NCI-H2196 treated with DMSO at 0.1 percent for 48 hours (cell line): ENCODE data around the gene NEK7.
"Not testable (repeated sequence)": the region's sequence is repeated elsewhere in the genome, so short reads cannot be mapped to it uniquely, and the experiment has no call there.

Source experiments
- DNase-seq: peaks from one replicate; lab custom pipeline; 2025; ENCODE audit not compliant: unreplicated experiment; lab: John Stamatoyannopoulos, UW

The NEK7 gene

GRCh38 chr1:198156745-198157240, at the start of gene NEK7:
NEK7 (plus strand) TSS chr1:198156998; CDS start chr1:198232581, 75,583 bp downstream.
- peak; percentile 64 for DNase-seq

- DNase-seq = no peak
Measured at GRCh38 chr1:198107091-198107501, 49.7 kb upstream of the NEK7 start.

GRCh38 chr1:198108636-198109370, 48.0 kb upstream of the NEK7 start:
- no peak for DNase-seq

GRCh38 chr1:198109371-198109715, 47.5 kb upstream of the NEK7 start:
- DNase-seq = no peak

GRCh38 chr1:198113342-198113750, 43.5 kb upstream of the NEK7 start:
- no peak for DNase-seq

GRCh38 chr1:198116069-198116468, 40.7 kb upstream of the NEK7 start:
- no peak for DNase-seq

- no peak for DNase-seq
Measured at GRCh38 chr1:198116469-198116868, 40.3 kb upstream of the NEK7 start.

GRCh38 chr1:198117267-198117666, 39.5 kb upstream of the NEK7 start:
- no peak for DNase-seq

- DNase-seq = no peak
Measured at GRCh38 chr1:198118134-198118533, 38.7 kb upstream of the NEK7 start.

- DNase-seq = no peak
Measured at GRCh38 chr1:198119906-198120305, 36.9 kb upstream of the NEK7 start.

GRCh38 chr1:198121056-198121826, 35.6 kb upstream of the NEK7 start:
- DNase-seq = no peak

GRCh38 chr1:198122693-198123092, 34.1 kb upstream of the NEK7 start:
- no peak for DNase-seq

- no peak for DNase-seq
Measured at GRCh38 chr1:198123133-198123532, 33.7 kb upstream of the NEK7 start.

GRCh38 chr1:198124673-198125072, 32.1 kb upstream of the NEK7 start:
- DNase-seq = no peak

GRCh38 chr1:198125995-198126735, 30.6 kb upstream of the NEK7 start:
- DNase-seq = no peak

GRCh38 chr1:198128533-198128932, 28.3 kb upstream of the NEK7 start:
- DNase-seq = no peak

- DNase-seq = not testable (repeated sequence)
Measured at GRCh38 chr1:198130053-198130452, 26.7 kb upstream of the NEK7 start.

- DNase-seq = no peak
Measured at GRCh38 chr1:198132060-198132781, 24.6 kb upstream of the NEK7 start.

- DNase-seq = no peak
Measured at GRCh38 chr1:198134252-198134651, 22.5 kb upstream of the NEK7 start.

GRCh38 chr1:198135366-198135765, 21.4 kb upstream of the NEK7 start:
- DNase-seq = no peak
